T1000 (cell line): ENCODE results near the gene PRR20G.

Source experiments
- DNase-seq: peaks from one replicate; lab custom pipeline; 2025; ENCODE audit warnings: mixed read lengths; lab: John Stamatoyannopoulos, UW

Gene PRR20G

GRCh38 chr3:127263586-127264231 lies 24.1 kb downstream of the PRR20G start:
- DNase-seq, result no peak

- no peak for DNase-seq
These were observed 24.8 kb downstream of the PRR20G start for GRCh38 chr3:127263037-127263436.

- no peak for DNase-seq
These were observed 25.3 kb downstream of the PRR20G start for GRCh38 chr3:127262533-127262932.

GRCh38 chr3:127261925-127262324 lies 25.9 kb downstream of the PRR20G start:
- no peak for DNase-seq

- DNase-seq, result no peak
These were observed 26.9 kb downstream of the PRR20G start for GRCh38 chr3:127260826-127261555.

- no peak for DNase-seq
These were observed 27.4 kb downstream of the PRR20G start for GRCh38 chr3:127260416-127260815.

- no peak for DNase-seq
These were observed 28.0 kb downstream of the PRR20G start for GRCh38 chr3:127259882-127260281.

GRCh38 chr3:127258733-127259132 lies 29.1 kb downstream of the PRR20G start:
- DNase-seq, result no peak

- no peak for DNase-seq
These were observed 30.5 kb downstream of the PRR20G start for GRCh38 chr3:127257351-127257750.

- no peak for DNase-seq
These were observed 31.0 kb downstream of the PRR20G start for GRCh38 chr3:127256733-127257271.

- DNase-seq, result no peak
These were observed 31.7 kb downstream of the PRR20G start for GRCh38 chr3:127256138-127256537.

- no peak for DNase-seq
These were observed 32.3 kb downstream of the PRR20G start for GRCh38 chr3:127255516-127255915.

- no peak for DNase-seq
These were observed 33.1 kb downstream of the PRR20G start for GRCh38 chr3:127254730-127255129.

- DNase-seq, result no peak
These were observed 33.7 kb downstream of the PRR20G start for GRCh38 chr3:127254033-127254644.

- no peak for DNase-seq
These were observed 34.4 kb downstream of the PRR20G start for GRCh38 chr3:127253491-127253890.

GRCh38 chr3:127252446-127252845 lies 35.4 kb downstream of the PRR20G start:
- no peak for DNase-seq

- DNase-seq, result no peak
These were observed 37.8 kb downstream of the PRR20G start for GRCh38 chr3:127250032-127250431.

- no peak for DNase-seq
These were observed 40.6 kb downstream of the PRR20G start for GRCh38 chr3:127247292-127247691.

GRCh38 chr3:127238602-127239001 lies 49.2 kb downstream of the PRR20G start:
- DNase-seq, result no peak

GRCh38 chr3:127237835-127238234 lies 50.0 kb downstream of the PRR20G start:
- DNase-seq, result no peak

GRCh38 chr3:127235706-127236105 lies 52.1 kb downstream of the PRR20G start:
- no peak for DNase-seq

GRCh38 chr3:127234778-127235177 lies 53.1 kb downstream of the PRR20G start:
- DNase-seq, result no peak
